GM18517 (cell line): Measurements from ENCODE around the gene ABCA2.

Experiments used
- ATAC-seq: cut with Tn5 transposase; IDR thresholded peaks from one replicate; pipeline ENCODE4 v1.9.1; 2021; ENCODE audit warnings: mild to moderate bottlenecking, moderate library complexity; ENCODE audit not compliant: unreplicated experiment

ABCA2 gene

GRCh38 chr9:136969150-136969549 is 58.9 kb downstream of the ABCA2 start:
- ATAC-seq = no peak

GRCh38 chr9:136968333-136969127 is 59.5 kb downstream of the ABCA2 start:
- ATAC-seq = no peak

- ATAC-seq = no peak
Observed at GRCh38 chr9:136965771-136966484, 62.1 kb downstream of the ABCA2 start.

- no peak for ATAC-seq
Observed at GRCh38 chr9:136964833-136965422, 63.1 kb downstream of the ABCA2 start.

- no peak for ATAC-seq
Observed at GRCh38 chr9:136964171-136964689, 63.8 kb downstream of the ABCA2 start.

- no peak for ATAC-seq
Observed at GRCh38 chr9:136963751-136964150, 64.3 kb downstream of the ABCA2 start.

- ATAC-seq = no peak
Observed at GRCh38 chr9:136963341-136963740, 64.7 kb downstream of the ABCA2 start.

- ATAC-seq = no peak
Observed at GRCh38 chr9:136962701-136963248, 65.3 kb downstream of the ABCA2 start.

GRCh38 chr9:136962163-136962562 is 65.9 kb downstream of the ABCA2 start:
- no peak for ATAC-seq

GRCh38 chr9:136961279-136962065 is 66.6 kb downstream of the ABCA2 start:
- ATAC-seq = no peak

- no peak for ATAC-seq
Observed at GRCh38 chr9:136960938-136961275, 67.1 kb downstream of the ABCA2 start.

- ATAC-seq = no peak
Observed at GRCh38 chr9:136960212-136960937, 67.7 kb downstream of the ABCA2 start.

- no peak for ATAC-seq
Observed at GRCh38 chr9:136958898-136959850, 68.9 kb downstream of the ABCA2 start.

- ATAC-seq = no peak
Observed at GRCh38 chr9:136958473-136958872, 69.6 kb downstream of the ABCA2 start.

GRCh38 chr9:136957901-136958300 is 70.1 kb downstream of the ABCA2 start:
- no peak for ATAC-seq

GRCh38 chr9:136957461-136957860 is 70.6 kb downstream of the ABCA2 start:
- ATAC-seq = no peak
